Measurements from ENCODE around the gene CDX1. TPM values are rescaled to one million over a fixed set of nuclear protein-coding genes. Genes with fewer than 3 reads are reported as not detected.

CDX1 gene
- total and polyA plus RNA-seq, 2 donors, result 0.21 TPM; not detected in 1

DNA sequence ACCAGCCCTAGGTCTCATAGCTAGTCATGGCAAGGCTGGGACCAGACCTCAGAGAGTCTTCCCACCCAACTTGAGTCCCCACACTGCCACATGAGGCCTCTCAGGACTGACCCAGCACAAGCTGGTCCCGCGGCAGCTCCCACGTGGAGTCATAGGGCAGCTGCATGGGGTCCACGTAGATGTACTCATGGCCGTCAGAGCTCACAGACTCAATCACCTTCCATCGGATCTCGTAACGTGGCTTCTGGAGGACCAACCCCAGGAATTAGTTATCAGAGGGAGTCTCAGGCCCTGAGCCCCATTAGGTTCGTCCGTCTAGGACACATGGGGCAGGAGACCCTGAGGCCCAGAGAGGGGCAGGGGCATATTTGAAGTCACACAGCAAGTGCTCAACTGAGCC lies 41.2 kb upstream of the CDX1 start:
- Histone ChIP-seq H3K27ac (ENCODE audit: low read depth) (no peak overlapping the region), H3K4me1 (ENCODE audit: insufficient read depth) (no peaks in the 10 kb centered on the region), H3K36me3 (ENCODE audit: insufficient read depth) (no peaks in the 10 kb centered on the region), H3K4me3 (ENCODE audit: low read depth, low read length) (no peak overlapping the region)
- no peak for DNase-seq (ENCODE audit: extremely low spot score)
- WGBS, result 94% methylated on average over 10 of the region's 10 CpGs

DNA sequence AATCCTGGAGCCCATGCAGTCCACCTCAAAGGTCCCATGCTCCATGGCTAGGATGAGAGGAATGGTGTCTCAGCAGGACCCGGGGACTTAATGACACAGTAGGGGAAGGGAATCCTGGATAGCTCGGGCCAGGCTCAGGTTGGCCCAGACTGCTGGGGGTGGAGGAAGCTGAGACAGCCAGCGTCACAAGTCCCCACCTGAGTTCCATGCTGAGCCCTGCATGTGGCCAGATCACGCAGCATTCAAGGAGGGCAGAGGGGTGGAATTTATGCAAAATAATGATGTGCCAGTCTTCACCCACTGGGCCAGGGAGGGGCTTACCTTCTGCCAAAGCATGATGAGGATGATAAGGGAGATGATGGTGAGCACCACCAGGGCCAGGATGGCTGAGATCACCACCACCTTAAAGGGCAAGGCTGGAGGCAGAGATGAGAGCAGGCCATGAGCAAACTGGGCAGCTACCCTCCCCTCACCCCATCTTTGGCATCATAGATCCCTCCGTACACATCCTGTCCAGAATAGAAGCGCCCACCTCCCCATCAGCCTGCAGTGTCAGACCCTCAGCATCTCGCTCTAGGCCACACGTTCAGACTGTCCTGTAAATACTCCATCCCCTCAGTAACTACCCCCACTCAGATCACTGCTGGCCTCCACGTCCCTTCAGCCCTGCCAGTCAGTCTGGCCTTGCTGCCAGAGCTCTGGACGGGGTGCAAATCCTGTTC lies 40.2 kb upstream of the CDX1 start:
- whole genome bisulfite sequencing, result 88% methylated on average over 10 of the region's 10 CpGs
- no peak for DNase-seq (ENCODE audit: extremely low spot score)
- Histone ChIP-seq H3K36me3 (ENCODE audit: insufficient read depth) (no peaks in the 10 kb centered on the region), H3K27ac (ENCODE audit: low read depth) (no peak overlapping the region), H3K4me1 (ENCODE audit: insufficient read depth) (no peaks in the 10 kb centered on the region), H3K4me3 (ENCODE audit: low read depth, low read length) (no peak overlapping the region)

DNA sequence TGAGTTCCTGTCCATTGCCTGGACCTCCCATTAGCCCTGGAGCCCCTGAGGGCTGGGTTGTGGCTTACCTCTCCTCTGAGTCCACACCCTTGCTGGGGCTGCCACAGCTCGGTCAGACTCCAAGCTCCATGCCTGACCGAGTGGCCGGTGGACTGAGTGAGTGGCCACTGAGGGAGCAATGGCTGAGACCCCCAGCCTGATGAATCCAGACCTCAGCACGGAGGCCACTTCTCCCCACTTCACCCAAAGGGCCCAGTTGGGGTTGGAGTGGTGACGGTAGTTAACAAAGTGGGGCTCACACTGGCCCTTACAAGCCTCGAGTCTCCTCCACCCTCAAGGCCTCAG lies 39.7 kb upstream of the CDX1 start:
- H3K4me1 ChIP-seq (ENCODE audit: insufficient read depth), result no peaks in the 10 kb centered on the region
- H3K27ac ChIP-seq (ENCODE audit: low read depth), result no peak overlapping the region
- no peak overlapping the region for H3K4me3 ChIP-seq (ENCODE audit: low read depth, low read length)
- DNase-seq (ENCODE audit: extremely low spot score), result no peak
- WGBS, result 91% methylated on average over 6 of the region's 6 CpGs
- no peaks in the 10 kb centered on the region for H3K36me3 ChIP-seq (ENCODE audit: insufficient read depth)

DNA sequence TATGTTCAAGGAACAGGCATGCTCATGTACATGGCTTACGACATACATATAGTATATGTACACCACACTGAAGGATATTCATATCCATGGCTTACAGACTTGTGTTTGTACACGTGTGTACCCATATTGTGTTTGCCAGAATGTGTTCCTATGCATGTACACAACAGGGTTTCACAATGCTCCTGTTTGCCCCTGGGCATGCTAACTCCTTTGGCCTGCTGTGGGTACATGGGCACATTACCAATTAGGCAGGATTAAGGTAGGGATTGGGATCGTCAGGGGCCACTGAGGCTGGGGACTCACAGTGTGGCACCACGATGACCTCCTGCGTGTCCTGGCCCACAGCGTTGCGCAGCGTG lies 37.1 kb upstream of the CDX1 start:
- Histone ChIP-seq H3K4me1 (ENCODE audit: insufficient read depth) (no peaks in the 10 kb centered on the region), H3K27ac (ENCODE audit: low read depth) (no peak overlapping the region), H3K4me3 (ENCODE audit: low read depth, low read length) (no peak overlapping the region), H3K36me3 (ENCODE audit: insufficient read depth) (no peaks in the 10 kb centered on the region)
- no peak for DNase-seq (ENCODE audit: extremely low spot score)
- WGBS, result 73% methylated on average over 8 of the region's 8 CpGs

DNA sequence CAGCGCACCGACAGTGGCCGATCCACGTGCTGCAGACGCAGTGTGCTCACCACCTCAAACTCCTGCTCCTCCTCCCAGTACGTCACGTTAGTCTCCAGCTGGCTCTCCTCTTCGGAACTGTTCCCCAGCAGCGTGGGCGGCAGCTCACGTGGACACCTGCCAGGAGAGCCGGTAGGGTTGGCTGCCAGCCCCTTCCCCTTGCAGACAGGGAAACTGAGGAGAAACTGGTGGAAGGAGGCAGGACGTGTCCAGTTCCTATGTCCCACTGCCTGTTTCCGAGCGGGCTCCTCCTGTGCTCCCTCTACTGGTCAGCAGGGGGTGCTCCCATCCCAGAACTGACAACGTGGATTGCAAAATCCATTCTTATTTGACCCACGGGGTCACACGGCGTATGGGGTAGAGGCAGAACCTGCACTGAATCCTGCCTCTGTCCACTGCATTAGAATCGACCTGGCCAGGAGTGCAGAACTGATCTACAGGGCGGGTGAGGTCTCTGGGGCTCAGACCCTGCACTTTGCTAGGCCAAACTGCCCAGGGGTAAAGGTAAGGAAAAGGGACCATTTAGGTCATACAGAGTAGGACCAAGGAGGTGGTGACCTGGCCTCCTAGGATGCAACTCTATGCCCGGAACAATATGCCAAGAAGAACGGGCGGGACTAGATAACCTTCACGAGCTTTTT lies 36.6 kb upstream of the CDX1 start:
- H3K36me3 ChIP-seq (ENCODE audit: insufficient read depth), result no peaks in the 10 kb centered on the region
- H3K4me1 ChIP-seq (ENCODE audit: insufficient read depth), result no peaks in the 10 kb centered on the region
- no peak overlapping the region for H3K27ac ChIP-seq (ENCODE audit: low read depth)
- no peak overlapping the region for H3K4me3 ChIP-seq (ENCODE audit: low read depth, low read length)
- DNase-seq (ENCODE audit: extremely low spot score), result no peak
- 32% methylated on average over 25 of the region's 25 CpGs for WGBS

DNA sequence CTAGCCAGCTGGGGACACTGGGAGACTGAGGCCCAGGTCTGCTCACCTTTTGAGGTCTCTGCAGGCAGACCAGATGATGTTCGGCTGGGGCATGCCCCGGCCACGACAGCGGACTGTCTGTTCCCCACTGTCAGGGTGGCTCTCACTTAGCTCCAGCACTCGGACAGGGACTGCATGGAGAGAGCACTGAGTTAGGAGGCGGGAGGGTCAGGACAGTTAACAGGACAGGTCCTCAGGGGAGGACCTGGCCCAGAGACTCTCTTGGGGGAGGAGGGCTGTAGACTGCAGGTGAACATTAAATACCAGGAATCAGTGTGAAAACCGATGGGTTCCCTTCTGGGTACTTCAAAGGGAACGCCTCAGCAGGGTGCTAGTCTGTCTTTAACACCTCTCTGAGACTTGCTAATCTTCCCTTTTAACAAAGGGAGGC lies 36.1 kb upstream of the CDX1 start:
- H3K27ac ChIP-seq (ENCODE audit: low read depth), result no peak overlapping the region
- no peak for DNase-seq (ENCODE audit: extremely low spot score)

DNA sequence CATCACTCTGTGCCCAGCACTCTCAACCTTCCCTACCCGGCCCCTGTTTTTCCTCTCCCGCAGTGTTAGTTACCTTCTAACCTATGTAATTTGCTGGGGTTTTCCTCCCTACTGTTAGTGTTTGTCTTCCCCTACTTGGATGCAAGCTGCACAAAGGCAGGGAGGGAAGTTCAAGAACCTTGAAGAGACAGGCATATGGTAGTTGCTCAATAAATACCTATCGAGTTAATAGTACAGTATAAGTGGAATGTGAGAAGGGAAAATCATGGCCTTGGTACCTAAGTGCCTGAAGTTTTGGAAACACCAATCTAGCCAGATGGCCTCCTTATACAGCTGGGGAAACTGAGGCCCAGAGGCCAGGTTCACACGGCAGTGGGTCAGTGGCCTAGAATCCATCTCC lies 35.1 kb upstream of the CDX1 start:
- Histone ChIP-seq H3K36me3 (ENCODE audit: insufficient read depth) (no peaks in the 10 kb centered on the region), H3K4me1 (ENCODE audit: insufficient read depth) (no peaks in the 10 kb centered on the region), H3K27ac (ENCODE audit: low read depth) (no peak overlapping the region), H3K4me3 (ENCODE audit: low read depth, low read length) (no peak overlapping the region)
- 88% methylated on average over 4 of the region's 4 CpGs for WGBS
- no peak for DNase-seq (ENCODE audit: extremely low spot score)

More for the DNA sequence above, 36.1 kb upstream of the CDX1 start:
- Histone ChIP-seq H3K4me3 (ENCODE audit: low read depth, low read length) (no peak overlapping the region), H3K4me1 (ENCODE audit: insufficient read depth) (no peaks in the 10 kb centered on the region), H3K36me3 (ENCODE audit: insufficient read depth) (no peaks in the 10 kb centered on the region)
- 75% methylated on average over 8 of the region's 8 CpGs for WGBS

DNA sequence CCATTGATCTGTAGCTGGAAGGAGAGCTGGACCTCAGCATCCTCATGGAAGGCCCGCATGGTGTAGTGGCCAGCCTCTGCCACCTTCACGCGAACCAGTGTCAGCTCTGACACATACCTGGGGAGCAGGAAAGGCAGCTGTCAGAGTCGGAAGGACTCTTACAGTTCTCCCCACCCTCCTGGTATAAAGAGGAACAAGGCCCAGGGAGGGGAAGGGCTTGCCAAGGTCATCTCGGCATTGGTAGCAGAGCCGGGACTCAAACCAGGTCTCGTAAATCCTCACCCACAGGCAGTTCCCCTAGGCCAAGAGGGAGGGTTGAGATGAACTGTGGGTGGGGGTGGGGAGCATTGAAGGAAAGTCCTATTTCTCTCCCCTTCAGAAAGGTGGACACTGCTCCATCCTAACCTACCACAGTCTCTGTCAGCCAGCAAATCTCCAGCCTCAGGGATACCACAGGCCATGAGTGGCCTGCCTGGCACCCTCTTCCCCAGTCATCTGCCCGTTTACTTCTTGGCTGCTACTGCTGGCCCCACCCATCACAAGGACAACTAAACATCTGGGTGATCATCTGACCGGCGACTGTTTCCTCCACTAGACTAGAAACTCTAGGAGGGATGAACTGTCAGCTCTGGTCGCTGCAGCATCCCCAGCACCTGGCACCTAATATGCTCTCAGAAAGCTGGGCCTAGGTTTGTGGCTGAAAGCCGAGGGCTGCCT lies 34.4 kb upstream of the CDX1 start:
- Histone ChIP-seq H3K4me1 (ENCODE audit: insufficient read depth) (no peaks in the 10 kb centered on the region), H3K27ac (ENCODE audit: low read depth) (no peak overlapping the region), H3K4me3 (ENCODE audit: low read depth, low read length) (no peak overlapping the region), H3K36me3 (ENCODE audit: insufficient read depth) (no peaks in the 10 kb centered on the region)
- WGBS, result 49% methylated on average over 12 of the region's 12 CpGs
- DNase-seq (ENCODE audit: extremely low spot score), result no peak

DNA sequence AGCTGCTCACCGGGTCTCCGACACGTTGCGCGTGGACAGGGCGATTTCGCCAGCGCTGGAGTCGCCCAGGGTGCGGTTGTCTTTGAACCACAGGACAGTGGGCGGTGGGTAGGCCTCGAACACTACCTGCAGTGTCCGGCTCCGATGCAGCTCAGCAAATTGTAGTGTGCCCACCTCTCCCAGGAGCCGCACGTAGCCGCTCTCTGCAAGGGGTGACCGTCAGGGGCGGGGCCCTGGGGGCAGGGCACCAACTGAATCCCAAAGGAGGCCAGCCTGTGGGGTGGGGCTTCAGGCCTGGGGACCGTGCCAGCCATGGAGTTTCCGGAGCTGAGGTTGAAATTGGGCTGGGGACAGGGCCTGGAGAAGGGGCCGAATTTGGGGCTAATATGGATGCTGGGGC lies 33.8 kb upstream of the CDX1 start:
- Histone ChIP-seq H3K4me3 (ENCODE audit: low read depth, low read length) (no peak overlapping the region), H3K27ac (ENCODE audit: low read depth) (no peak overlapping the region), H3K4me1 (ENCODE audit: insufficient read depth) (no peaks in the 10 kb centered on the region), H3K36me3 (ENCODE audit: insufficient read depth) (no peaks in the 10 kb centered on the region)
- no peak for DNase-seq (ENCODE audit: extremely low spot score)
- WGBS, result 89% methylated on average over 22 of the region's 22 CpGs

DNA sequence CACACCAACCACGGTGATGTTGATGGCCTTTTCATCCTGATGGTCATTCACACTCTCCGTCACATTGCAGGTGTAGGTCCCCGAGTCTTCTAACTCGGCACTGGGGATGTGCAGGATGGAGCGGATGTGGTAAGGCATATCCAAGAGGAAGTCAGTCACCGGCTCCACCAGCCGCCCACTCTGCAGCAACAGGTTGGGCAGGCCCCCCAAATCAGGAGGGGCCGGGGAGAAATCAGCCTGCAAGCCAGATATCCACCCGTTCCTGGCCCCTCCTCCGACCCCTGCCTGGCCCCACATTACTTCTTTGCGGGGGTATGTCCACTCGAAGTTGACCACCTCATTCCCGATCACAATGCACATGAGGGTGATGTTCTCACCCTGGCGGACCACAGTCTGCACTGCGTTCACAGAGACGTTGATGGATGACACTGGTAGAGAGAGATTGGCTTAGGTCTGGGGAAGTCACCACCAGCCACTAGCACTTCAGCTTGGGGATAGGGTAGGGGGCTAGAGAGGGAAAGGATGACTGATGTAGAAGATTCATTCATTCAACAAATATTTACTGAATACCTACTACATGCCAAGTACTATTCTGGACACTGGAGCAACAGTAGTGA lies 32.9 kb upstream of the CDX1 start:
- Histone ChIP-seq H3K4me1 (ENCODE audit: insufficient read depth) (no peaks in the 10 kb centered on the region), H3K4me3 (ENCODE audit: low read depth, low read length) (no peak overlapping the region), H3K36me3 (ENCODE audit: insufficient read depth) (no peaks in the 10 kb centered on the region), H3K27ac (ENCODE audit: low read depth) (no peak overlapping the region)
- DNase-seq (ENCODE audit: extremely low spot score), result no peak
- WGBS, result 79% methylated on average over 16 of the region's 16 CpGs

DNA sequence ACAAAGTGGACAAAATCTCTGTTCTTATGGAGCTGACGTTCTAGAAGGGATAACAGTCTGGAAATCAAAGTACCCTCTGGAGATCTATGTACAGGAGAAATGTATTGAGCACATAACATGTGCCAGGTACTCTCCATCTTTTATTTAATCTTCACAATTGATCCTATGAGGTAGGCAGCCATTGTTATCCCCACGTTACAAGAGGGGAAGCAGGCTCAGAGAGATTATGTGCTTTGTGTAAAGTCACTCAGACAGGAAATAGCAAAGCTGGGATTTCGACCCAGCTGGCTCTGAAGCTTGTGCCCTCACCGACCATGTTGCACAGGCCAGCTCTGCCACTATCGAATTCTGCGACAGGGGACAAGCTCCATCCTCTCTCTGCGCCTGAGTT lies 32.4 kb upstream of the CDX1 start:
- WGBS, result 65% methylated on average over 7 of the region's 7 CpGs
- no peaks in the 10 kb centered on the region for H3K4me1 ChIP-seq (ENCODE audit: insufficient read depth)

DNA sequence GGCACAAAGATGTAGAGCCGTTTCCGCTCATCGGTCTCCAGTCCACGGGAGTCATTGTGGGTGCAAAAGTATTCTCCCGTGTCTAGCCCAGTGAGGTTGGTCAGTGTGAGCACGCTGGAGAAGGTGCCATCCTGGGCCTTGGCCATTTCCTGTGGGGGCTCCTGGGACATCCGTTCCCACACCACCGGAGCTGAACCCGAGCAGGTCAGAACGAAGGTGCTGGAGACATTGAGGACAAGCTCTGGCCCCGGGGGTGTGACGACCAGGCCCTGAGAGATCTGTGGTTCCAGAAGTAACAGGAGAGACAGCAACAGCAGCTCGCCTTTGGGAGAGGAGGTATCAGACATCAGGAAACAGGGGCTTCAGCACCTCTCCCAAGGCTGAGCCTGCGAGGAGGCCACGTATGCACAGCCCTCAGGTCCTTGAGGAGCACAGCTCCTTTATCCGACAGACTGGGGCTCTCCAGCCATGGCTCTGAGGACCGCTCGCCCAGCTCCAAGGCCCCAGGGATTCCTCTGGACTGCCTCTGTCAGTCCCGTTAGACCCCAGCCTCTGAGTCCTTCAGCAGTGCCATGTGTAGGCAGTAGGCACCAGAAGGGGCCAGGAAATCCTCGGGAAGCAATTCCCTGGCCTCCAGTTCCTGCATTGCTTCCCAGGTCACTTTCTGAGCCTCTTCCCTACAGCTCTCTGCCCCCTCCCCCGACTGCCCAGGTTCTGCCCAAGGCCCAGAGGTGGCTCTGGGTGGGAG lies 30.8 kb upstream of the CDX1 start:
- Histone ChIP-seq H3K4me3 (ENCODE audit: low read depth, low read length) (no peak overlapping the region), H3K4me1 (ENCODE audit: insufficient read depth) (no peaks in the 10 kb centered on the region), H3K36me3 (ENCODE audit: insufficient read depth) (no peaks in the 10 kb centered on the region), H3K27ac (ENCODE audit: low read depth) (no peak overlapping the region)
- no peak for DNase-seq (ENCODE audit: extremely low spot score)
- WGBS, result 86% methylated on average over 21 of the region's 21 CpGs

More for the DNA sequence above, 32.4 kb upstream of the CDX1 start:
- Histone ChIP-seq H3K36me3 (ENCODE audit: insufficient read depth) (no peaks in the 10 kb centered on the region), H3K4me3 (ENCODE audit: low read depth, low read length) (no peak overlapping the region), H3K27ac (ENCODE audit: low read depth) (no peak overlapping the region)
- DNase-seq (ENCODE audit: extremely low spot score), result no peak

Measured in urinary bladder (tissue), 4 donors.